GM18499 (cell line): ENCODE results near the gene SOX18.
"Not testable (repeated sequence)": the region's sequence is repeated elsewhere in the genome, so short reads cannot be mapped to it uniquely, and the experiment has no call there.

Experiments
- ATAC-seq: cut with Tn5 transposase; IDR thresholded peaks from one replicate; pipeline ENCODE4 v1.9.1; 2021; ENCODE audit warnings: moderate number of reproducible peaks; ENCODE audit not compliant: insufficient read depth, unreplicated experiment

SOX18 gene

GRCh38 chr20:64049060-64049877 lies at the start of gene SOX18:
TSS of gene SOX18 (minus strand) at chr20:64049639. CDS start at chr20:64049516, 123 bp downstream.
- ATAC-seq = no peak

- ATAC-seq = no peak
Measured at GRCh38 chr20:64098471-64099013, 49.1 kb upstream of the SOX18 start.

- no peak for ATAC-seq
Measured at GRCh38 chr20:64096535-64096934, 47.1 kb upstream of the SOX18 start.

- no peak for ATAC-seq
Measured at GRCh38 chr20:64095927-64096326, 46.5 kb upstream of the SOX18 start.

- no peak for ATAC-seq
Measured at GRCh38 chr20:64095455-64095854, 46.0 kb upstream of the SOX18 start.

- no peak for ATAC-seq
Measured at GRCh38 chr20:64093013-64093503, 43.6 kb upstream of the SOX18 start.

- ATAC-seq = no peak
Measured at GRCh38 chr20:64092258-64093012, 43.0 kb upstream of the SOX18 start.

- ATAC-seq = no peak
Measured at GRCh38 chr20:64091770-64092169, 42.3 kb upstream of the SOX18 start.

- no peak for ATAC-seq
Measured at GRCh38 chr20:64091340-64091739, 41.9 kb upstream of the SOX18 start.

GRCh38 chr20:64090165-64090564 lies 40.7 kb upstream of the SOX18 start:
- ATAC-seq = no peak

- not testable (repeated sequence) for ATAC-seq
Measured at GRCh38 chr20:64088586-64088985, 39.1 kb upstream of the SOX18 start.

GRCh38 chr20:64087226-64087825 lies 37.9 kb upstream of the SOX18 start:
- ATAC-seq = not testable (repeated sequence)

GRCh38 chr20:64086801-64087200 lies 37.4 kb upstream of the SOX18 start:
- no peak for ATAC-seq

GRCh38 chr20:64084685-64085152 lies 35.3 kb upstream of the SOX18 start:
- no peak for ATAC-seq

- ATAC-seq = no peak
Measured at GRCh38 chr20:64083804-64084684, 34.6 kb upstream of the SOX18 start, which contains the start of gene LKAAEAR1. TSS of gene LKAAEAR1 (minus strand) at chr20:64084398. CDS start at chr20:64084219, 179 bp downstream.

- no peak for ATAC-seq
Measured at GRCh38 chr20:64083378-64083803, 34.0 kb upstream of the SOX18 start.

GRCh38 chr20:64082820-64083377 lies 33.5 kb upstream of the SOX18 start:
- ATAC-seq = no peak

- no peak for ATAC-seq
Measured at GRCh38 chr20:64082126-64082731, 32.8 kb upstream of the SOX18 start.

- no peak for ATAC-seq
Measured at GRCh38 chr20:64081624-64081964, 32.2 kb upstream of the SOX18 start.
